ENCODE measurements around the gene RFWD3. TPM values are rescaled to one million over a fixed set of nuclear protein-coding genes. Genes with fewer than 3 reads are reported as not detected.
"Not testable (repeated sequence)": the region's sequence is repeated elsewhere in the genome, so short reads cannot be mapped to it uniquely, and the experiment has no call there.

RFWD3 gene
- total RNA-seq, 1 donor: 18.8 TPM

GRCh38 chr16:74679983-74680382 lies 13.3 kb upstream of the RFWD3 start:
- H3K4me1 ChIP-seq (ENCODE audit: insufficient read depth, low read length): no peaks in the 10 kb centered on the region
- H3K36me3 ChIP-seq (ENCODE audit: insufficient read depth, low read length): peaks cover 18% of the 10 kb centered on the region
- no peak overlapping the region for H3K4me3 ChIP-seq (ENCODE audit: insufficient read depth, low read length)
- no peaks in the 10 kb centered on the region for H3K9me3 ChIP-seq (ENCODE audit: low read depth, low read length)
- no peak for DNase-seq (ENCODE audit: insufficient read length, low spot score, missing footprints)
- H3K27me3 ChIP-seq (ENCODE audit: insufficient read depth, low read length): no peaks in the 10 kb centered on the region
- TF ChIP-seq, protein P1, sequence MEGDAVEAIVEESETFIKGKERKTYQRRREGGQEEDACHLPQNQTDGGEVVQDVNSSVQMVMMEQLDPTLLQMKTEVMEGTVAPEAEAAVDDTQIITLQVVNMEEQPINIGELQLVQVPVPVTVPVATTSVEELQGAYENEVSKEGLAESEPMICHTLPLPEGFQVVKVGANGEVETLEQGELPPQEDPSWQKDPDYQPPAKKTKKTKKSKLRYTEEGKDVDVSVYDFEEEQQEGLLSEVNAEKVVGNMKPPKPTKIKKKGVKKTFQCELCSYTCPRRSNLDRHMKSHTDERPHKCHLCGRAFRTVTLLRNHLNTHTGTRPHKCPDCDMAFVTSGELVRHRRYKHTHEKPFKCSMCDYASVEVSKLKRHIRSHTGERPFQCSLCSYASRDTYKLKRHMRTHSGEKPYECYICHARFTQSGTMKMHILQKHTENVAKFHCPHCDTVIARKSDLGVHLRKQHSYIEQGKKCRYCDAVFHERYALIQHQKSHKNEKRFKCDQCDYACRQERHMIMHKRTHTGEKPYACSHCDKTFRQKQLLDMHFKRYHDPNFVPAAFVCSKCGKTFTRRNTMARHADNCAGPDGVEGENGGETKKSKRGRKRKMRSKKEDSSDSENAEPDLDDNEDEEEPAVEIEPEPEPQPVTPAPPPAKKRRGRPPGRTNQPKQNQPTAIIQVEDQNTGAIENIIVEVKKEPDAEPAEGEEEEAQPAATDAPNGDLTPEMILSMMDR (IDR thresholded peaks at IDR 0.05; ENCODE audit: extremely low read depth, low read depth, low read length): no peak
- no peak overlapping the region for H2AFZ ChIP-seq (ENCODE audit: low read length)
- no peaks in the 10 kb centered on the region for H3K79me2 ChIP-seq (ENCODE audit: insufficient read depth, low read length)
- H4K20me1 ChIP-seq (ENCODE audit: insufficient read depth, low read length): no peaks in the 10 kb centered on the region
- no peak overlapping the region for H3K4me2 ChIP-seq (ENCODE audit: insufficient read depth, low read length)
- H3K27ac ChIP-seq (ENCODE audit: low read depth, low read length): no peak overlapping the region

GRCh38 chr16:74677868-74678267 lies 11.2 kb upstream of the RFWD3 start:
- Histone ChIP-seq H3K27me3 (ENCODE audit: insufficient read depth, low read length) (no peaks in the 10 kb centered on the region), H4K20me1 (ENCODE audit: insufficient read depth, low read length) (no peaks in the 10 kb centered on the region), H3K27ac (ENCODE audit: low read depth, low read length) (no peak overlapping the region), H3K4me1 (ENCODE audit: insufficient read depth, low read length) (no peaks in the 10 kb centered on the region), H3K36me3 (ENCODE audit: insufficient read depth, low read length) (peaks cover 21% of the 10 kb centered on the region), H3K4me3 (ENCODE audit: insufficient read depth, low read length) (no peak overlapping the region), H3K79me2 (ENCODE audit: insufficient read depth, low read length) (no peaks in the 10 kb centered on the region), H3K4me2 (ENCODE audit: insufficient read depth, low read length) (no peak overlapping the region), H3K9me3 (ENCODE audit: low read depth, low read length) (no peaks in the 10 kb centered on the region), H2AFZ (ENCODE audit: low read length) (no peak overlapping the region)
- DNase-seq (ENCODE audit: insufficient read length, low spot score, missing footprints): no peak
- TF ChIP-seq, protein P1 (IDR thresholded peaks at IDR 0.05; ENCODE audit: extremely low read depth, low read depth, low read length): no peak

DNA sequence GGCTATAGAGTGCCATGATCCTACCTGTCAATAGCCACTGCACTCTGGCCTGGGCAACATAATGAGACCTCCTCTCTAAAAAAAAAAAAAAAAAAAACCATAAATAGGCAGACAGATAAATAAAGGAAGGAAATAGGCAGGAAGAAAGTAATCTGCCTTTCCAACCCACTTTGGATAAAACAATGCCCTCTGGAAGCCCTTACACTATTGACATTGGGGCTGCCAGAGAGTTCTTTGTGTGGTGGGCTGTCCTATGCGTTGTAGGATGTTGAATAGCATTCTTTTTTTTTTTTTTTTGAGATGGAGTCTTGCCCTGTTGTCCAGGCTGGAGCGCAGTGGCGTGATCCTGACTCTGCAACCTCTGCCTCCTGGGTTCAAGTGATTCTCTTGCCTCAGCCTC lies 7.2 kb upstream of the RFWD3 start:
- no peak overlapping the region for H3K27ac ChIP-seq (ENCODE audit: low read depth, low read length)
- no peak overlapping the region for H2AFZ ChIP-seq (ENCODE audit: low read length)
- no peak for DNase-seq (ENCODE audit: insufficient read length, low spot score, missing footprints)
- H3K9me3 ChIP-seq (ENCODE audit: low read depth, low read length): no peaks in the 10 kb centered on the region
- H4K20me1 ChIP-seq (ENCODE audit: insufficient read depth, low read length): no peaks in the 10 kb centered on the region
- TF ChIP-seq, protein P1 (IDR thresholded peaks at IDR 0.05; ENCODE audit: extremely low read depth, low read depth, low read length): no peak
- no peak overlapping the region for H3K4me3 ChIP-seq (ENCODE audit: insufficient read depth, low read length)
- no peaks in the 10 kb centered on the region for H3K4me1 ChIP-seq (ENCODE audit: insufficient read depth, low read length)
- H3K27me3 ChIP-seq (ENCODE audit: insufficient read depth, low read length): no peaks in the 10 kb centered on the region
- H3K36me3 ChIP-seq (ENCODE audit: insufficient read depth, low read length): peaks cover 9% of the 10 kb centered on the region
- no peaks in the 10 kb centered on the region for H3K79me2 ChIP-seq (ENCODE audit: insufficient read depth, low read length)
- no peak overlapping the region for H3K4me2 ChIP-seq (ENCODE audit: insufficient read depth, low read length)

- not testable (repeated sequence) for H3K27me3 ChIP-seq (ENCODE audit: insufficient read depth, low read length); H3K4me3 ChIP-seq (ENCODE audit: insufficient read depth, low read length); H3K9me3 ChIP-seq (ENCODE audit: low read depth, low read length); DNase-seq (ENCODE audit: insufficient read length, low spot score, missing footprints); H3K4me2 ChIP-seq (ENCODE audit: insufficient read depth, low read length); H3K4me1 ChIP-seq (ENCODE audit: insufficient read depth, low read length); H2AFZ ChIP-seq (ENCODE audit: low read length); H4K20me1 ChIP-seq (ENCODE audit: insufficient read depth, low read length); H3K27ac ChIP-seq (ENCODE audit: low read depth, low read length)
- peaks cover 10% of the 10 kb centered on the region for H3K36me3 ChIP-seq (ENCODE audit: insufficient read depth, low read length)
- H3K79me2 ChIP-seq (ENCODE audit: insufficient read depth, low read length): peaks cover 28% of the 10 kb centered on the region
Measured at GRCh38 chr16:74668877-74669276, 2.2 kb upstream of the RFWD3 start.

All from osteoblast (primary cell).